Activated CD4-positive, alpha-beta T cell treated with anti-CD3 and anti-CD28 coated beads, Interleukin-2, amount 50 U/mL, for 48 hours (primary cell): Measurements from ENCODE around the gene METTL1.
A peak's percentile ranks its signal among the peaks of the same experiment; 100 is the strongest.
"Not testable (repeated sequence)": the region's sequence is repeated elsewhere in the genome, so short reads cannot be mapped to it uniquely, and the experiment has no call there.

Experiments
- DNase-seq, 2 experiments: peaks; one replicate each; pipeline ENCODE4 v3.0.0-alpha.2; 2020

METTL1 gene

DNA sequence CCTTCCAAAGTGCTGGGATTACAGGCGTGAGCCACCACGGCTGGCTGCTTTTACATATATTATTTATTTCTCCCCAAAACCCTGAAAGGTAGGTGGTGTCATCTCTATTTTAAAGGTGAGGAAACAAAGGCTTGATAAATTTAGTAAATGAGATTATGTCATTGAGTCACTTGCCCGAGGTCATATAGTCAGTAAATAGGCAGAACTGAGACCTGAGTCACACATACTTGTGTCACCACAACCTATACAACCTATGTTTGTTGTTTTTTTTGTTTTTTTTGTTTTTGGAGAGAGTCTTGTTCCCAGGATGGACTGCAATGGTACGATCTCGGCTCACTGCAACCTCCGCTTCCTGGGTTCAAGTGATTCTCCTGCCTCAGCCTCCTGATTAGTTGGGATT lies 23.4 kb upstream of the METTL1 start:
- no peak for DNase-seq

DNA sequence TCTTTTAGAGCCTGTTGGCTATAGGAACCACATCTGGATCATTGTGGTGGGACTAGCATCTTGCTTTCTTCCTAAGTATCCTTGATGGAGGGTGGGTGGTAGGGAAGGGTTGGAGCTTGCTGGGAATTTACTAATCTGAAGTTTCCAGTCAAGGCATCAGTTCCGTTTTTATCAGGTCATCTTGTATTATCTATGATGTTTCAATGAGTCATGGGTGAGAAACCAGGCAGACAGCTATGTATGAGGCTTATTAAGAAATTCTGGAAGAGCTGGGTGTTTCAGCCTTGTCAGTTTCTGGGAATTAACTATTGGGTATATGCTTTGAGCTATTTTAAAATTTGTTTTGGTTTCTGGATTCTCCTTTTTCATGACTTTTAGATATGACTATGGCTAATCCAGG lies 22.0 kb upstream of the METTL1 start:
- DNase-seq: no peak

DNA sequence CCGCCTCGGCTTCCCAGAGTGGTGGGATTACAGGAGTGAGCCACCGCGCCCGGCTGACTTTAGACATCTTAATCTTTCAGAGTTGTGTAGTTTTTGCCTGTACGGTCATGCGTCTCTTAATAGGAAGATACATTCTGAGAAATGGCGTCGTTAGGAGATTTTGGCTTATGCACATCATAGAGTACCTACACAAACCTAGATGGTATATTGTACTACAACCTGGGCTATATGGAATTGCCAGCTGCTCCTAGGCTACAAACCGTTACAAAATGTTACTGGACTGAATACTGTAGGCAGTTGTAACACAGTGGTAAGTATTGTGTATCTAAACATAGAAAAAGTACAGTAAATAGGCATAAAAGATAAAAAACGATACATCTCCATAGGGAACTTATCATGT lies 12.0 kb upstream of the METTL1 start:
- DNase-seq: no peak

DNA sequence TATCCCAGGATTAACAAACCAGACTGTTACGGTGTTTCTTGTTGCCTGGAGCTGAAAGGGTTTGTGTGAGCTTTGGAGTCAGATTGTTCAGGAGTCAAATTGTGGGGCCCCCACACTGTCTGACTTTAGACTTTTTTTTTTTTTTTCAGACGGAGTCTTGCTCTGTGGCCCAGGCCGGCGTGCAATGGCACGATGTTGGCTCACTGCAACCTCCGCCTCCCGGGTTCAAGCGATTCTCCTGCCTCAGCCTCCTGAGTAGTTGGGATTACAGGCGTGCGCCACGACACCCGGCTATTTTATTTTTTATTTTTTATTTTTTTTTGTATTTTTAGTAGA lies 11.5 kb upstream of the METTL1 start:
- no peak for DNase-seq

DNA sequence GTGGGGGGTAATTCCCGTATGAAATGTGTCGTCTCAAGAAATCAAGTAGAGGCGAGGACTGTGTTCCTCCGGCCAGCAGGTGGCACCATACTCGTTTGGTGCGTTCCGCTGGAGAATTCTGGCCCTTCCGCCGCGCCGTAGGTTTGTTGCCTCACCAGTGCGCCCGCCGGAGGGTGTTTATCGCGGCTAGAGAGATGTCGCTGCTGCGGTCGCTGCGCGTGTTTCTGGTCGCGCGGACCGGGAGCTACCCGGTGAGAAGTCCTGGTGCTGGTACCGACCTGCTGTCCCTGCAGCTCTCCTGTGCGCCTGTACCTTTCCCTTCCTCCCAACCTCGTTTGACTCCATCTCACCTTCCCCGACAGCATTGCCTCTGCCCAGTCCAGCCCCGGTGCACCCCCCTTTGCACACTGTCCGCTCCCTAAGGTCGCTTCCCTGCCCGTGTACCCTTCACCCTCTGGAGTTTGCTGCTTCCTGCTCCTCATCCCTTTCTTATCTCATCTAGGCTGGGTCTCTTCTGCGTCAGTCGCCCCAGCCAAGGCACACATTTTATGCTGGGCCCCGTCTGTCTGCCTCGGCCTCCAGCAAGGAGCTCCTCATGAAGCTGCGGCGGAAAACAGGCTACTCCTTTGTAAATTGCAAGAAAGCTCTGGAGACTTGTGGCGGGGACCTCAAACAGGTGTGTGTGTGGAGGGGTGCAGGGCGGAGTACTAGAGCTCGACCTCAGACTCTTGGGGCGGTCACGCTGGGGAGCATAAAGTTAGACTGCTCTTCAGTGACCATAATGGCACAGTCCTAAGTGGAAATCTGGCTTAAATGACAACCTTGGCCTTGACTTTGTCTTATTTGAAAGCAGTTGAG lies 10.9 kb upstream of the METTL1 start, which contains the start of gene TSFM:
TSS of gene TSFM (plus strand) at position 180 of the 858 bp plus-strand sequence. CDS start at position 195, 15 bp downstream.
- peak; percentile 98 to 99 for DNase-seq

DNA sequence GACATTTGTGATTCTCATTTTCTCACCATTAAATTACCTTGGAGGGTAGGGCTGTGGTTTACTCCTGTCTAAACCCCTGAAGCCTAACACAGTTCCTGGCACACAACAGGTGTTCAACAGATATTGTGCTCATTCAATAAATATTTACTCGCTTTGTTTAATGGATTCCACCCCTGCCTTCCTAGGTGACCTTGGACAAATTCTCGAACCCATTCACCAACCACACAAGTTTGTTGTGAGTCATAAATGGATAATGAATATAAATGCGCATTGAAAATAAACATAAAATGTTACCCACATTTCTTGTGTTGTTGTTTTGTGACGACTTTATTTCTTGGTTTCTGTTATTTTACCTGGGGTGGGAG lies 10.3 kb upstream of the METTL1 start:
- DNase-seq: no peak

DNA sequence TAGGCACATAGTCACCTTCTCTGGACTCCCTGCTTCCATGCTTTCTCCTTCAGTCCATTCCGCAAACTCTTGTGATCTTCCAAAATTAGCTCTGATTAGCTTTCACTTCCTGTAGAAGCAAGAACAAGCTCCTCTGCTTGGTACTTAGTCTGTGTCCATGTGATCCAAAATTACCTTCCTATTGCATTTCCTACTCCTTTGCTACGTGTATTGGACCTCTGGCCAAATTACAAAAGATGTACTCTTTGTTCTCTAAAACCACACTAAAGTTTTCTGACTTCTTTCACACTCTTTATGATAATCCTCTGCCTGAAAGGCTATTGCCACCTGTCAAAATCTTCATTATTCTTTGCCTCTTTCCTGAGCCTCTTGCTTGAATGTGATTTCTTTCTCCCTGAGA lies 9.9 kb upstream of the METTL1 start:
- no peak for DNase-seq

DNA sequence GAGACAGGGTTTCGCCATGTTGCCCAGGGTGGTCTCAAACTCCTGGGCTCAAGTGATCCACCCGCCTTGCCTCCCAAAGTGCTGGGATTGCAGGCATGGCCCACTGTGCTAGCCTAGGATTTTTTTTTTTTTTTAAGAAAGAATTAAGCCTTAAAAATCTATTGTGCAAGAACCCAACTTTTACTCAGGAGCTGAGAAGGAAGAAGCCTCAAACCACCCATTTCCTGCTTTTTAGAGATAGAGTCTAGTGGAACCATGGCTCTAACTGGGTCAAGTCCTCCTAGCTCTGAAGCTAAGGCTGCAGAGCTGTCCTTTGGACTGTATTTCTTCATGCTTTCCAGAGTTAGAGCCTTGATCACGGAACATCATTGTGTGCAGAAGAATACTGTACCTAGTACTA lies 9.3 kb upstream of the METTL1 start:
- DNase-seq: no peak

DNA sequence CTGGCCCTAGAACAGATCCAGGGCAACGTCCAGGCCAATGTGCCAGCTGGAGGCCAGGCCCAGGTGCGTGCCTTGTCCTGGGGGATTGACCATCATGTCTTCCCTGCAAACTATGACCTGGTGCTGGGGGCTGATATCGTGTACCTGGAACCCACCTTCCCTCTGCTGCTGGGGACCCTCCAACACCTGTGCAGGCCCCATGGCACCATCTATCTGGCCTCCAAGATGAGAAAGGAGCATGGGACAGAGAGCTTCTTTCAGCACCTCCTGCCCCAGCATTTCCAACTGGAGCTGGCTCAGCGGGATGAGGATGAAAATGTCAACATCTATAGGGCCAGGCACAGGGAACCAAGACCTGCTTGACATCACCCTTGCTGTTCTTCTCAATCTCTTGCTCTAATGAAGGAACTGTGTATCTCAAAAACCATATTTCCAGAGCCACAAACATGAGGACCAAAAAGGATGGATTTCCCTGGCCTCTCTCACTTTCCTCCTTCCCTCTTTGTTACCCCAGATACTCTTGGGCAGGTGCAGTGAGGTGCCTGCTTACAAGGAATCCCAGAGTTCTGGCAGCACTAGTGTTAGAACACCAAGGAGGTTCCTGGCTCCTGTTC lies 8.5 kb upstream of the METTL1 start:
- no peak for DNase-seq

DNA sequence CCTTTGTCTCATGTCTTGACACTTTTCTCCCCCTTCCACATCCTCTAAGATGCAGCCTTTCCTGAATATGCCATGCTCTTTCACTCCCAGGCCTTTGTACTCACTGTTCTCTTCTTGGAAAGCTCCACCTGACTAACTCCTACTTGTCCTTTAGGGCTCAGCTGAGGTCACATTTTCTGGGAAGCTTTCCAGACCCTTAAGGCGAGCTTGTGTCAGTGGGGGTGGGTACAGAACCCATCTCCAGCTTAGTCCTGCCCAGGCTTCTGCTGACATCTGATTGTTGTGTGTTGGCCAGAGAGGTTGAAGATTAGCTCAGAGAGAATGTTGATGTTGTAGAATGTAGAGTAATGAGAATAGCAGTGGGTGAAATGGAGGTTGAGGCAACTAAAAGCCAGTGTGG lies 7.8 kb upstream of the METTL1 start:
- no peak for DNase-seq

DNA sequence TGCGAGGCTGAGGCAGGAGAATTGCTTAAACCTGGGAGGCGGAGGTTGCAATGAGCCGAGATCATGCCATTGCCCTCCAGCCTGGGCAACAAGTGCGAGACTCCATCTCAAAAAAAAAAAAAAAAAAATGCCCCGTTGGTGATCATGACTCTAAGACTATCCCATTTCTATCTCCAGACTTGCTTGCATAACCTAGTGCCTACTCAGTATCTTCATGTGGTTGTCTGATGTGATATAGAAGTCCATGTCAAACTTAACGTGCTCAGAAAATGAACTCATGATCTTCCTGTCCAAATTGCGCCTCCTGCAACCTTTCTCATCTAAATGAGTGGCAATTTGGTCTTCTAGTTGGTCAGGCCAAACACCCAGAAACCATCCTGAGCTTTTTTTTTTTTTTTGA lies 6.0 kb upstream of the METTL1 start:
- DNase-seq: no peak

DNA sequence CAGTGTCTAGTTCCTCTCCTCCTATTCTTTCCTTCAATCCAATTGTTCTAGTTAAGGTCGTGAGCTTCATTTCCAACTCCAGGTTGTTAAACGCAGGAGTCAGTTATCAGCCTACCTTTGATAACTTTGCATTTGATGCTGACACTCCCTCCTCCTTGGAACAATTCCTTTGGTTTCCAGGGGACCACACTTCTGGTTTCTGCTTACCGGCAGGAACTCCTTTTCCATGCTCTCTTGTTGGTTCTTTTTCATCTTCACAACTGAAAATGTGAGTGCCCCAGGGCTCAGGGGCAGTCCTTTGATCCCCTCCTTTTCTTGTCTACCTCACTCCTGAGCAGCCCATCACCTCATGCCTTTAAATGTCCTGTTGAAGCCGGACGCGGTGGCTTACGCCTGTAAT lies 5.5 kb upstream of the METTL1 start:
- no peak for DNase-seq

DNA sequence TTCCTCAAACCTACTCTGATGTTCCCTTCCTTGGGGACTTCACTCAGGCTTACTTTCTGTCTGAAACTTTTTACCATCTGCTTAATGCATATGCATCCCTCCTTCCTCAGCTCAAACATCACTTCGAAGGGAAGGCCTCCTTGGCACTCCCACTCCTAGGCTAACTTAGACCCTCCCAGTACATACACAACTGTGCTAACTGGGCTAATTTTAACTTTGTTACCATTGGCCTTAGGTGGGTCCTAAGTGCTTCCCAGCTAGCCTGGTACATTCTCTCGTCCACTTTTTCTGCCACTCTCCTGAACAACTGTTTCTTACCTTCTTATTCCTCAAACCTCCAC lies 4.3 kb upstream of the METTL1 start:
- no peak for DNase-seq

DNA sequence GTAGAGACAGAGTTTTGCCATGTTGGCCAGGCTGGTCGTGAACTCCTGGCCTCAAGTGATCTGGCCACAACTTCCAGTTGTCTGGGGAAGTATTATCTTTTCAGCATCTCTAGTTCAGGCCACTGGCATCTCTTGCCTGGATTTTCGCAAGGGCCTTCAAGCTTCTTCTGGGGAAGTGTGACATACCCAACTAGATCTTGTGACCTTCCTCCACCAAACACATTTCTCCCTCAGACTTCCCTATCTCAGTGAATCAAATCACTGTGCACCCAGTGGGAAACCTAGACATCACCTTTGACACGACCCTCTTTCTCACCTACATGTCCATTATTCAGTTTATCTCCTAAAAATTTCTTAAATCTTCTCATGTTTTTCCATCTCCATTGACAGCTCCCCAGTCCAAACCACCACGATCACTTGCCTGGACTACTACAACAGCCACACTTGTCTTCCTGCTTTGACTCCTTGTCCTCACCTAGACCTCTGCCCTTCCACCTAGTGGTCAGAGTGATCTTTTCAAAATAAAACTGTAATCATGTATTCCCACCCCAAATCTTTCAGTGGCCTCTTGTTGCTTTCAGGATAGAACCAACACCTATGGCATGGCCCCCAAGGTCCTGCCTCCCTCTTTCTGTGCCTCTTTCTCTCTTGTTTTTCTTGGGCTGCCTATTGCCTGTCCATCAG lies 3.8 kb upstream of the METTL1 start:
- DNase-seq: no peak

DNA sequence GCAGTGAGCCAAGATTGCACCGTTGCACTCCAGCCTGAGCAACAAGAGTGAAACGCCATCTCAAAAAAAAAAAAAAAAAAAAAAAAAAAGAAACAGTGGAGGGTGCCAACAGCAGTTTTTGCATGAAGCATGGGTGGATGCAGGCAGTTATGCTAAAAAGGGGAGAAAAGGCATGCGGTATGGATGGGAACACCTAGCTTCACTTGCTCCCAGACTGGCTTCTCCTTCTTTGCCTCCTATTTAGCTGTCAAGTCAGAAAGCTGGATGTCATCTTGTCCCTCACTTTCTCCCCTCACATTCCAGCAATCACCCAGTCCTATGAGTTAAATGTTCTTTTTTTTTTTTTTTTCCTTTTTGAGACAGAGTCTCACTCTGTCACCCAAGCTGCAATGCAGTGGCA lies 3.1 kb upstream of the METTL1 start:
- DNase-seq: no peak

DNA sequence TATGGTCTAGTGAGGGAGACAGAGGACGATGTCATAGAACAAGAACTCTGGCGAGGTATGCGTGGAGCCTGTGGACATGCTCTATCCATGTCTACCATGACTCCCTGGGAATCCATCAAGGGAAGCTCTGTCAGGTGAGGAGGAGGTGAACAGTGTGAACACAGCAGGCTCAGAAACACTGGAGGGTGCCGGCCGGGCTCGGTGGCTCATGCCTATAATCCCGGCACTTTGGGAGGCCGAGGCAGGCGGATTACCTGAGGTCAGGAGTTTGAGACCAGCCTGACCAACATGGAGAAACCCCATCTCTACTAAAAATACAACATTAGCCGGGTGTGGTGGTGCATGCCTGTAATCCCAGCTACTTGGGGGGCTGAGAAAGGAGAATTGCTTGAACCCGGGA lies 2.7 kb upstream of the METTL1 start:
- not testable (repeated sequence) for DNase-seq

DNA sequence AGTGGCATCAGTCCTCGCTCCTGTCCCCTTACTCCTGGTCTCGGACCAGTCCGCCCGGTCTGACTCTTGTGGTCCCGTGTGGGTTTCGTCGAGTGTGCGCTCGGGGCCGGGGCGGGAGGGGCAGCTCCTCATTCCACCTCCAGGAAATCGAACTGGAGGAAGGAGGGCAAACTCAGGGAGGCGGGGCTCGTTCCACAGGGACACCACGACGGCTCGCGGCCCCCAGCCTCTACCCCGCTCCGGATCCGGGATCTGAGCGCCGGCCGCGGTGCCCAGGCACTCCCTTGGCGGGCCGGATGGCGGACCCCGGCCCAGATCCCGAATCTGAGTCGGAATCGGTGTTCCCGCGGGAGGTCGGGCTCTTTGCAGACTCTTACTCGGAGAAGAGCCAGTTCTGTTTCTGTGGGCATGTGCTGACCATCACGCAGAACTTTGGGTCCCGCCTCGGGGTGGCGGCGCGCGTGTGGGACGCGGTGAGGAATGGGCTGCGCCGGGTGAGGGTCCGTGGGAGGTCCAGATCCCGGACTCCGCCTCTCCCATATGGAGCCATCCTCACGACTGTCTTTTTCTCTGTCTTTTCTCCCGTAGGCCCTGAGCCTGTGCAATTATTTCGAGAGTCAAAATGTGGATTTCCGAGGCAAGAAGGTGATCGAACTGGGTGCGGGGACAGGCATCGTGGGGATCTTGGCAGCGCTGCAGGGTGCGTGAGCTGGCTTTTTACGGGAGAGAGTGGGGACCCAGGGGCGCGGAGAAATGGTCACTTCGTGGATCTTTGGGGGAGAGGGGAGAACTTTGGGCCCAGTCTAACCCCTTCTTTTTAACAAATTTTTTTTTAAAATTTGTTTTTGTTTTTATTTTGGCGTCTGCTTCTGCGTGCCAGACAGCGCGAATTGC lies 771 bp upstream of the METTL1 start, which contains the start of gene EEF1AKMT3:
TSS of gene EEF1AKMT3 (plus strand) at position 186 of the 894 bp plus-strand sequence. CDS start at position 297, 111 bp downstream.
- DNase-seq: peak; percentile 61 to 71

DNA sequence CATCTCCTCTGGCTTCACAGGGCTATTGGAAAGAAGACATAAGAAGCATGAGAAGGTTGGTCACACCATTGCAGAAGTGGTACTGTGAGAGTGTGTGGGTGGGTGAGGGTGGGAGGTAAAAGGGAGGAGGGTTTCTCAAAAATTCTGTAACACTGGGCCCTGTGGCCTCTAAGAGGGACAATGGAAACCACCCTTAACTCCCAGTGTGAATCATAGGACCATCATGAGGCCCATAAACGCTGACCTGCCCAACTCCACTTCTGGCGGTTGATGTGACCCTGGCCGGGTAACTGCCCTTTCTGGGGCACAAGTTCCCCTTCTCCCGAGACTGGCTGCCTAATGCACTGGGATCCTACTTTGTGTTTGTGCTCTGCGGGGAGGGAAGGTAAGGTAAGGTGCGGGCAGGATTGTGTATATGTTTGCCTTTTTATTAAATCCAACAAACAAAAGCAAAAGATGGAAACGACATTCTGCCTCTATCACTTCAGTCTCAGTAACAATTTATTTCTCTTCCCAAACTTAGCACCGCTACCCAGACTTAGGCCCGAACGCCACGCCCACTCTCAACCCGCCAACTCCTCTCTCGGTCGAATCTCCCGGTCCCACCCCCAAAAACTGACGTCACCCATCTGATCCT lies 551 bp downstream of the METTL1 start:
- peak; percentile 95 to 96 for DNase-seq

DNA sequence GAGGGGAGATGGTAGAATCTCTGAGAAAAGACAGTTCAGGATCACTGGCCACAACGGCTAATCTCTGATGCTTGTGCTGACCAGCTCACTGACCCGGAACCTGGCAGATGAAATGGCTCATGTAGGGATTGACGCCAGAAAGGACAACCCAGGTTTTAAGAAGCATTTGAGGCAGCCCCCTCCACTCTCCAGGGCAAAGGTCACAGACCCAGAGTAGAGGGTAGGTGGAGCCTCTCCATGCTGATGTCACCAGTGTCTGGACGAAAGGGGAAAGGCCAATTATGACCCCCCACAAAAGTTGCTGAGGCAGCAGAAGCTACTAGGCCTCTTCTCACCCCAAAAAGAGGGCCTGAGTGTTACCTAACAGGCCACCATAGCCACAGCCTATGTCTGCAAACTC lies 1.2 kb downstream of the METTL1 start:
- no peak for DNase-seq

DNA sequence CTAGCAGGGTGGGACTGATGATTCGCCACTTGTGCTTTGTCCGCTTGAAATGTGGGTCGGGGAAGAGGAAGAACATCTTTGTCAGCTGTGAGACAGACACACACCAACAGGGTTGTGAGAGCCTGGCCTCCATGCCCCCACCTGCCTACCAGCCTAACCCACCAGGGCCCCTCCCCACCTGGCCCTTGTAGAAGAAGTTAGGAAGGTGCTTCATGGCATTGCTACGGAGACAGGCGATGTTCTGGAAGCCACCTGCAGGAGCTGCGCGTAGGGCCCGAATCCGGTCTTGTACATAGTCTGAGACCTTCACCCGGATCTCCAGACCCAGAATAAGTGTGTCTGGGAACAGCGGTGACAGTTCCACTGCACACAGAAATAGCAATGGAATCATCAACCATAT lies 2.3 kb downstream of the METTL1 start:
- DNase-seq: no peak

DNA sequence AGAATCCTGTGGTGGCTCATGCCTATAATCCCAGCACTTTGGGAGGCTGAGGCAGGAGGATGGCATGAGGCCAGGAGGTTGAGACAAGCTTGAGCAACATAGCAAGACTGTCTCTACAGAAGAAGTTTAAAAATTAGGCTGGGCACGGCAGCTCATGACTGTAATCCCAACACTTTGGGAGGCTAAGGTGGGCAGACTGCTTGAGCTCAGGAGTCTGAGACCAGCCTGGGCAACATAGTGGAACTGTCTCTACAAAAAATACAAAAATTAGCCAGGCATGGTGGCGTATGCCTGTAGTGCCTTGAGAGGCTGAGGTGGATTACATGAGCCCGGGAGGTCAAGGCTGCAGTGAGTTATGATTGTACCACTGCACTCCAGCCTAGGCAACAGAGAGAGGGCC lies 4.0 kb downstream of the METTL1 start:
- DNase-seq: no peak

DNA sequence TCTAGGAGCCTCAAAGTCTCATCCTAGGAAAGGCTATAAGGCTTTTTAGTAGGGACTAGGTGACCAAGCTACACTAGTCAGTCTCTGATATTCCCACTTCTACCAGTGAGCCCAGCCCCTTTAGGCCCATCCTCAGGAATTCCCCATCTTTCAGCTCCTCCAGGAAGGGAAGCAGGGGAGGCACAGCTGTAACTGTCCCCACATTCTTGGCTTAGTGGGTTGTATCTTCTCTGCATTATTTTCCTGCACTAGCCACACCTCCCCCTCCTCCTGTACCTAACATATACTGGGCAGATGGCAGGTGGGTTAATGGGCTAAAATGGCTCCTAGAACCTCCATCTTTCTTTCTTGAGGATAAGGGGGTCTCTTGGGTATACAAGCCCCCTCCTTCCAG lies 4.6 kb downstream of the METTL1 start:
- DNase-seq: no peak
